ENCODE results near the gene NEURL2. TPM values are rescaled to one million over a fixed set of nuclear protein-coding genes. Genes with fewer than 3 reads are reported as not detected.

Gene NEURL2
- total RNA-seq, 3 donors from 2014 or later, result 7.5 to 9.7 (median 8.8) TPM

GRCh38 chr20:45860560-45861220 lies 30.3 kb downstream of the NEURL2 start:
- no peak for TF ChIP-seq POLR2AphosphoS5 (IDR thresholded peaks at IDR 0.05)
- TF ChIP-seq POLR2A (IDR thresholded peaks at IDR 0.05), result no peak
- no peak for TF ChIP-seq CTCF (IDR thresholded peaks at IDR 0.05)
- Histone ChIP-seq H3K4me3 (no peak overlapping the region), H3K27me3 (no peaks in the 10 kb centered on the region), H3K4me1 (peaks cover 0 to 8% of the 10 kb centered on the region in 2 donors), H3K27ac (no peak overlapping the region), H3K36me3 (no peaks in the 10 kb centered on the region), H3K9me3 (no peaks in the 10 kb centered on the region)
- DNase-seq (ENCODE audit: low spot score in 2 of 2), result no peak
- intact Hi-C loops (cut with DNase I; ENCODE audit: low total_unique reads), result no loop called here

- no peaks in the 10 kb centered on the region for H3K9me3 ChIP-seq
- TF ChIP-seq POLR2AphosphoS5 (IDR thresholded peaks at IDR 0.05), result no peak
- TF ChIP-seq CTCF (IDR thresholded peaks at IDR 0.05), result no peak
- TF ChIP-seq POLR2A (IDR thresholded peaks at IDR 0.05), result no peak
- no peak for DNase-seq (ENCODE audit: low spot score in 2 of 2)
- H3K36me3 ChIP-seq, result no peaks in the 10 kb centered on the region
- peaks cover 0 to 16% of the 10 kb centered on the region in 2 donors for H3K4me1 ChIP-seq
- intact Hi-C loops (cut with DNase I; ENCODE audit: low total_unique reads), result no loop called here
- H3K27me3 ChIP-seq, result no peaks in the 10 kb centered on the region
- no peak overlapping the region for H3K27ac ChIP-seq
- H3K4me3 ChIP-seq, result no peak overlapping the region
Observed at GRCh38 chr20:45859916-45860315, 31.1 kb downstream of the NEURL2 start.

GRCh38 chr20:45857882-45858216 lies 33.2 kb downstream of the NEURL2 start:
- intact Hi-C loops (cut with DNase I; ENCODE audit: low total_unique reads), result no loop called here
- Histone ChIP-seq H3K4me1 (peaks cover 0 to 17% of the 10 kb centered on the region in 2 donors), H3K36me3 (no peaks in the 10 kb centered on the region), H3K9me3 (no peaks in the 10 kb centered on the region), H3K27me3 (no peaks in the 10 kb centered on the region), H3K4me3 (peak overlapping the region; percentile 78 to 92 (median 88)), H3K27ac (peak overlapping the region; percentile 81 to 86)
- TF ChIP-seq POLR2A (IDR thresholded peaks at IDR 0.05) (no peak), CTCF (IDR thresholded peaks at IDR 0.05) (no peak), POLR2AphosphoS5 (IDR thresholded peaks at IDR 0.05) (no peak)
- no peak for DNase-seq (ENCODE audit: low spot score in 2 of 2)

- Histone ChIP-seq H3K9me3 (no peaks in the 10 kb centered on the region), H3K4me1 (peaks cover 0 to 17% of the 10 kb centered on the region in 2 donors), H3K27me3 (no peaks in the 10 kb centered on the region), H3K27ac (peak within 1 kb of the TSS; percentile 81 to 86), H3K36me3 (no peaks in the 10 kb centered on the region), H3K4me3 (peak within 1 kb of the TSS; percentile 78 to 92 (median 88))
- intact Hi-C loops (cut with DNase I; ENCODE audit: low total_unique reads), result no loop called here
- DNase-seq (ENCODE audit: low spot score in 2 of 2), result peak; percentile 88 to 97
- TF ChIP-seq POLR2AphosphoS5 (IDR thresholded peaks at IDR 0.05) (peak; percentile 6 to 73 (median 29)), POLR2A (IDR thresholded peaks at IDR 0.05) (peak; percentile 10), CTCF (IDR thresholded peaks at IDR 0.05) (no peak)
Observed at GRCh38 chr20:45857114-45857881, 33.7 kb downstream of the NEURL2 start, which contains the start of the genes ACOT8 and ZSWIM3. ACOT8 (minus strand) TSS chr20:45857392; CDS start chr20:45857315, 77 bp downstream. ZSWIM3 (plus strand) TSS chr20:45857614; CDS start chr20:45857826, 212 bp downstream.

- TF ChIP-seq POLR2A (IDR thresholded peaks at IDR 0.05) (no peak), CTCF (IDR thresholded peaks at IDR 0.05) (no peak), POLR2AphosphoS5 (IDR thresholded peaks at IDR 0.05) (no peak)
- H3K4me1 ChIP-seq, result peaks cover 0 to 17% of the 10 kb centered on the region in 2 donors
- intact Hi-C loops (cut with DNase I; ENCODE audit: low total_unique reads), result no loop called here
- H3K27ac ChIP-seq, result no peak overlapping the region
- no peaks in the 10 kb centered on the region for H3K36me3 ChIP-seq
- no peaks in the 10 kb centered on the region for H3K27me3 ChIP-seq
- H3K9me3 ChIP-seq, result no peaks in the 10 kb centered on the region
- no peak for DNase-seq (ENCODE audit: low spot score in 2 of 2)
- H3K4me3 ChIP-seq, result no peak overlapping the region
Observed at GRCh38 chr20:45853484-45853883, 37.5 kb downstream of the NEURL2 start.
